Endothelial cell of umbilical vein (primary cell): ENCODE data around the gene BZW1. TPM values are rescaled to one million over a fixed set of nuclear protein-coding genes. Genes with fewer than 3 reads are reported as not detected.

Experiments
- BruUV-seq: library from RNA; stranded (reverse); fragments of 400-500 nt; replicated peaks from 2 replicates; lab custom pipeline; 2021; lab: Mats Ljungman, UMichigan
- CTCF ChIA-PET: fragments of 300-600, 350-600 bp; sonication (Branson Sonifier 250); formaldehyde crosslinking; loops from one replicate; lab custom pipeline; 2021; ENCODE audit warnings: antibody characterized with exemption, inconsistent platforms; lab: Charles Lee
- POLR2A ChIA-PET: fragments of 300-600, 350-600 bp; sonication (Branson Sonifier 250); formaldehyde crosslinking; loops from one replicate; lab custom pipeline; 2021; ENCODE audit warnings: antibody characterized with exemption, inconsistent platforms; lab: Charles Lee
- DNase-seq: peaks from one replicate; pipeline ENCODE4 v3.0.0-alpha.2; 2011; ENCODE audit warnings: low read depth, low spot score
- FAIRE-seq: peaks from 2 replicates; lab custom pipeline; 2011; peaks lifted over from hg19 to GRCh38; lab: Jason Lieb, UNC
- H2AFZ ChIP-seq: 2 replicates; pipeline ENCODE4 v1.6.0; 2012; ENCODE audit warnings: low read depth, low read length, control low read depth, inconsistent platforms
- H3K27ac ChIP-seq: 2 replicates; pipeline ENCODE4 v1.5.1; 2011; ENCODE audit warnings: low read depth, mild to moderate bottlenecking, control low read depth, low read length, moderate library complexity; ENCODE audit not compliant: insufficient read depth
- H3K27me3 ChIP-seq, 2 experiments: 2 replicates each; pipeline versions ENCODE4 v1.6.0 to v1.6.1; 2011; ENCODE audit warnings: low read length in 2 of 2, mixed read lengths in 1 of 2; ENCODE audit not compliant: control insufficient read depth in 2 of 2, insufficient read depth in 2 of 2
- H3K36me3 ChIP-seq, 2 experiments: 2 replicates in 1 of 2; 3 replicates in 1 of 2; pipeline ENCODE4 v1.5.1; 2011; ENCODE audit warnings: low read length in 2 of 2, mild to moderate bottlenecking in 1 of 2, moderate library complexity in 1 of 2; ENCODE audit not compliant: control insufficient read depth in 2 of 2, insufficient read depth in 2 of 2; ENCODE audit errors: extremely low read depth in 1 of 2
- H3K4me1 ChIP-seq: 3 replicates; pipeline ENCODE4 v1.5.1; 2011; ENCODE audit warnings: mild to moderate bottlenecking, low read length; ENCODE audit not compliant: control insufficient read depth, insufficient read depth; ENCODE audit errors: extremely low read depth
- H3K4me2 ChIP-seq: 2 replicates; pipeline ENCODE4 v1.6.1; 2011; ENCODE audit warnings: low read length, control low read depth, mixed read lengths; ENCODE audit not compliant: insufficient read depth
- H3K4me3 ChIP-seq, 3 experiments: fragments of 200-600 bp in 1 of 3; sonication (generic), shearing (Covaris generic) in 1 of 3; replicated peaks in 1 of 3; 2 replicates each; pipeline ENCODE4 v1.5.1; 2011 to 2016; ENCODE audit warnings: control low read depth in 3 of 3, low read length in 3 of 3, mild to moderate bottlenecking in 2 of 3, inconsistent platforms in 1 of 3, low read depth in 1 of 3, moderate library complexity in 1 of 3; ENCODE audit not compliant: insufficient read depth in 1 of 3
- H3K79me2 ChIP-seq: 2 replicates; pipeline ENCODE4 v1.6.0; 2012; ENCODE audit warnings: low read length, inconsistent platforms; ENCODE audit not compliant: control insufficient read depth, insufficient read depth
- H3K9ac ChIP-seq: replicated peaks from 2 replicates; pipeline ENCODE3; 2011; ENCODE audit warnings: low read length, control low read depth; ENCODE audit not compliant: insufficient read depth; ENCODE audit errors: extremely low read depth
- H3K9me1 ChIP-seq: replicated peaks from 3 replicates; pipeline ENCODE4 v1.6.0; 2011; ENCODE audit warnings: mild to moderate bottlenecking, low read length; ENCODE audit not compliant: control insufficient read depth, insufficient read depth; ENCODE audit errors: extremely low read depth
- H3K9me3 ChIP-seq: replicated peaks from 2 replicates; pipeline ENCODE4 v1.5.1; 2012; ENCODE audit warnings: low read length, inconsistent platforms; ENCODE audit not compliant: control insufficient read depth, insufficient read depth
- H4K20me1 ChIP-seq: replicated peaks from 2 replicates; pipeline ENCODE3; 2011; ENCODE audit warnings: mild to moderate bottlenecking, low read length; ENCODE audit not compliant: control insufficient read depth, insufficient read depth; ENCODE audit errors: extremely low read depth
- CTCF ChIP-seq, 2 donors: IDR thresholded peaks; 1 replicate in 1 of 2; 2 replicates in 1 of 2; pipeline ENCODE4 v1.5.1; 2011; ENCODE audit warnings: low read length in 2 of 2, mild to moderate bottlenecking in 2 of 2, moderate library complexity in 2 of 2, control low read depth in 1 of 2, inconsistent platforms in 1 of 2, low read depth in 1 of 2; ENCODE audit not compliant: insufficient read depth in 1 of 2; ENCODE audit errors: extremely low read depth in 1 of 2
- EZH2 ChIP-seq: IDR thresholded peaks from 2 replicates; pipeline ENCODE4 v1.6.1; 2012; ENCODE audit warnings: borderline replicate concordance, low read depth, mild to moderate bottlenecking, moderate library complexity, low read length, inconsistent platforms; ENCODE audit not compliant: severe bottlenecking
- FOS ChIP-seq: IDR thresholded peaks from 2 replicates; pipeline ENCODE4 v1.6.1; 2011; ENCODE audit warnings: mild to moderate bottlenecking, low read length, moderate library complexity, borderline replicate concordance; ENCODE audit not compliant: insufficient read depth
- GATA2 ChIP-seq: IDR thresholded peaks from 2 replicates; pipeline ENCODE4 v1.7.0; 2011; ENCODE audit warnings: low read depth, mild to moderate bottlenecking, moderate library complexity, mixed read lengths, low read length; ENCODE audit not compliant: insufficient read length, insufficient read depth
- JUN ChIP-seq: IDR thresholded peaks from 2 replicates; pipeline ENCODE4 v1.6.1; 2011; ENCODE audit warnings: borderline replicate concordance, low read depth; ENCODE audit not compliant: insufficient read length, insufficient read depth
- MAX ChIP-seq: IDR thresholded peaks from 2 replicates; pipeline ENCODE4 v1.6.1; 2011; ENCODE audit not compliant: insufficient read depth, insufficient read length
- MYC ChIP-seq: IDR thresholded peaks from one replicate; pipeline ENCODE4 v1.6.1; 2011; ENCODE audit warnings: mild to moderate bottlenecking, low read depth, low read length
- POLR2A ChIP-seq: IDR thresholded peaks from 2 replicates; pipeline ENCODE4 v1.6.1; 2012; ENCODE audit warnings: low read depth, mild to moderate bottlenecking, control low read depth, low read length
- POLR2AphosphoS5 ChIP-seq: IDR thresholded peaks from 2 replicates; pipeline ENCODE4 v1.6.1; 2012; ENCODE audit warnings: low read depth, mild to moderate bottlenecking, control low read depth, low read length, moderate library complexity; ENCODE audit not compliant: insufficient read depth
- dilution Hi-C: fragments of 300-500 bp; cut with MboI; formaldehyde crosslinking; loops from one replicate; pipeline ENCODE4 v1.15.0; 2019; ENCODE audit warnings: low sequenced_read_pairs; ENCODE audit not compliant: extremely low pct_ligation_motif_present
- intact Hi-C: fragments of 100-400 bp; cut with micrococcal nuclease; formaldehyde crosslinking; loops from one replicate; pipeline ENCODE4 v1.10.0; 2022
- polyA plus RNA-seq, 4 experiments: library from polyadenylated mRNA; depleted of rRNA in 3 of 4; stranded (reverse) in 3 of 4; unstranded in 1 of 4; fragments of >200 nt; gene quantifications; 2 replicates each; pipeline versions ENCODE4 v1.2.1 to v1.2.3, GENCODE V29; 2011 to 2012; ENCODE audit warnings: missing spikeins in 1 of 4
- total RNA-seq: library from RNA; stranded (reverse); gene quantifications from 2 replicates; pipeline ENCODE4 v1.2.3, GENCODE V29; 2021

Gene BZW1
- total and polyA plus RNA-seq, 2 donors (not counting 3 experiments of a cell fraction or from before 2014, with no cell fraction given): 174 to 353 TPM

- FAIRE-seq (no peak), DNase-seq (no peak)
- H3K9ac ChIP-seq: no peak overlapping the region
- ChIA-PET POLR2A (interaction anchor here (1.5 kb wide), 1 partner anchor 92 kb away, joined by 3 read pairs; no protein-coding TSS in a partner anchor), CTCF (no interaction called here)
- peaks cover 17% of the 10 kb centered on the region for H3K4me1 ChIP-seq
- H3K4me2 ChIP-seq: no peak overlapping the region
- no peaks in the 10 kb centered on the region for H3K9me1 ChIP-seq
- intact Hi-C loops (no loop called here), dilution Hi-C loops (no loop called here)
- H2AFZ ChIP-seq: no peak overlapping the region
- TF ChIP-seq POLR2A: no peak
- no peak for TF ChIP-seq CTCF (IDR thresholded peaks at IDR 0.05; ENCODE audit: extremely low read depth in 1 of 2, insufficient read depth in 1 of 2, low read depth in 1 of 2, low read length in 2 of 2)
- TF ChIP-seq POLR2AphosphoS5: no peak
- no peak for TF ChIP-seq EZH2
- no peak for TF ChIP-seq MAX
- TF ChIP-seq GATA2: no peak
- no peak for TF ChIP-seq FOS
- TF ChIP-seq JUN: no peak
- no peak for TF ChIP-seq MYC
- peaks cover 23% of the 10 kb centered on the region for H4K20me1 ChIP-seq
- H3K36me3 ChIP-seq: peaks cover 53 to 55% of the 10 kb centered on the region in 2 experiments
- H3K9me3 ChIP-seq: no peaks in the 10 kb centered on the region
- H3K4me3 ChIP-seq: no peak overlapping the region
- peaks cover 54% of the 10 kb centered on the region for H3K79me2 ChIP-seq
- no TSS peak for BruUV-seq
- no peaks in the 10 kb centered on the region for H3K27me3 ChIP-seq
- H3K27ac ChIP-seq: no peak overlapping the region
Observed at GRCh38 chr2:200856806-200857205, 45.1 kb downstream of the BZW1 start.
